Vagina (tissue), 2 donors: Measurements from ENCODE around the gene SORCS2. TPM values are rescaled to one million over a fixed set of nuclear protein-coding genes. Genes with fewer than 3 reads are reported as not detected.

Source experiments
- DNase-seq, 2 donors: peaks; one replicate each; pipeline ENCODE4 v3.0.0-alpha.2; 2017; ENCODE audit errors: extremely low spot score in 2 of 2
- H3K27ac ChIP-seq: fragments of 200-600 bp; sonication (generic); one replicate; pipeline ENCODE4 v1.5.1; 2019
- H3K27me3 ChIP-seq: fragments of 200-600 bp; sonication (generic); one replicate; pipeline ENCODE4 v1.5.1; 2019
- H3K36me3 ChIP-seq, 2 donors: fragments of 200-600 bp; sonication (generic); one replicate each; pipeline ENCODE4 v1.5.1; 2017 to 2019
- H3K4me1 ChIP-seq: fragments of 200-600 bp; sonication (generic); one replicate; pipeline ENCODE4 v1.5.1; 2019
- H3K4me3 ChIP-seq, 2 donors: fragments of 200-600 bp; sonication (generic); 1 replicate in 1 of 2; 2 replicates in 1 of 2; pipeline ENCODE4 v1.5.1; 2016 to 2019
- H3K9me3 ChIP-seq: fragments of 200-600 bp; sonication (generic); one replicate; pipeline ENCODE4 v1.5.1; 2019
- CTCF ChIP-seq, 3 experiments: fragments of 450-650 bp in 2 of 3; fragments of 200-600 bp in 1 of 3; sonication (generic) in 1 of 3; IDR thresholded peaks; one replicate each; pipeline ENCODE4 v1.5.1; 2017 to 2019; ENCODE audit warnings: antibody characterized with exemption in 3 of 3, mild to moderate bottlenecking in 2 of 3, moderate library complexity in 2 of 3
- POLR2A ChIP-seq, 2 donors: fragments of 450-650 bp; IDR thresholded peaks; one replicate each; pipeline ENCODE4 v1.6.1; 2017; ENCODE audit warnings: antibody characterized with exemption in 2 of 2, mild to moderate bottlenecking in 2 of 2, moderate library complexity in 2 of 2
- POLR2AphosphoS5 ChIP-seq, 2 donors: sonication (generic); formaldehyde crosslinking; IDR thresholded peaks; one replicate each; pipeline ENCODE4 v1.9.0; 2017; ENCODE audit warnings: antibody characterized with exemption in 2 of 2, mild to moderate bottlenecking in 2 of 2, low read depth in 1 of 2; ENCODE audit not compliant: insufficient read depth in 1 of 2
- intact Hi-C: fragments of 100-400 bp; cut with DNase I; formaldehyde crosslinking; loops from one replicate; pipeline ENCODE4 v1.15.1; 2023
- total RNA-seq: library from RNA; depleted of rRNA; stranded (reverse); fragments of >200 nt; gene quantifications from one replicate; pipeline ENCODE4 v1.2.3, GENCODE V29; 2016

The SORCS2 gene
- total RNA-seq, 1 donor from 2014 or later, result 5.4 TPM

GRCh38 chr4:7526491-7526890 is 334.2 kb downstream of the SORCS2 start:
- Histone ChIP-seq H3K9me3 (no peaks in the 10 kb centered on the region), H3K4me3 (no peak overlapping the region), H3K36me3 (no peaks in the 10 kb centered on the region), H3K4me1 (no peaks in the 10 kb centered on the region), H3K27ac (no peak overlapping the region), H3K27me3 (no peaks in the 10 kb centered on the region)
- intact Hi-C loops, result no loop called here
- TF ChIP-seq POLR2AphosphoS5 (IDR thresholded peaks at IDR 0.05; ENCODE audit: insufficient read depth in 1 of 2, low read depth in 1 of 2) (no peak), CTCF (IDR thresholded peaks at IDR 0.05) (no peak), POLR2A (IDR thresholded peaks at IDR 0.05) (no peak)
- no peak for DNase-seq

DNA sequence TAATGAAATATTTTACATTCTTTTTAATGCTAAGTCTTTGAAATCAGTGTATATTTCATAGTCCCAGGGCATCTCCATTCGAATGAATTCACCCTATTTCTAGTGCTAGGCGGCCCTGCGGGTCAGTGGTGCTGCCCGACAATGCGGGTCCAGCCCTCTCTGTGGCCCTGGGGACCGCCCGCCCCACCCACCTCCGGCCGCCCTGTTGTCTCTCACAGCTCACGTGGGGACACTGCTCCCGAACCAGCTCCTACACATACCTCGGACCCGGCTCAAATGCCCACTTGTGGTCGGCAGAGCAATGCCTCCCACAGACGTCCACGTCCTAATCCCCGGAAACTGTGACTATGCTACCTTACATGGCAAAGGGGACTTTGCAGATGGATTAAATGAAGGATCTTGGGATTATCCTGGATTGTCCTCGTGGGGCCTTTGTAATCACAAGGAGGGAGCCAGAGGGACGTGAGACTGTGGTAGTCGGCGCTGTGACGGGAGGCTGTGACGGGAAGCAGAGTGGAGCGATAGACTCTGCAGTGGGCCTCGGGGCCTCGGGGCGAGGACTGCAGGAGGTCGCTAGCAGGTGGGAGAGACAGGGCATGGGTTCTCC is 334.7 kb downstream of the SORCS2 start:
- Histone ChIP-seq H3K27me3 (no peaks in the 10 kb centered on the region), H3K9me3 (no peaks in the 10 kb centered on the region), H3K4me1 (no peaks in the 10 kb centered on the region), H3K4me3 (no peak overlapping the region), H3K36me3 (no peaks in the 10 kb centered on the region), H3K27ac (no peak overlapping the region)
- TF ChIP-seq POLR2A (IDR thresholded peaks at IDR 0.05) (no peak), CTCF (IDR thresholded peaks at IDR 0.05) (no peak), POLR2AphosphoS5 (IDR thresholded peaks at IDR 0.05; ENCODE audit: insufficient read depth in 1 of 2, low read depth in 1 of 2) (no peak)
- intact Hi-C loops, result no loop called here
- DNase-seq, result no peak

GRCh38 chr4:7529368-7530080 is 337.2 kb downstream of the SORCS2 start:
- Histone ChIP-seq H3K4me1 (no peaks in the 10 kb centered on the region), H3K27me3 (no peaks in the 10 kb centered on the region), H3K4me3 (no peak overlapping the region), H3K27ac (no peak overlapping the region), H3K9me3 (no peaks in the 10 kb centered on the region), H3K36me3 (no peaks in the 10 kb centered on the region)
- DNase-seq, result no peak
- TF ChIP-seq CTCF (IDR thresholded peaks at IDR 0.05) (no peak), POLR2A (IDR thresholded peaks at IDR 0.05) (no peak), POLR2AphosphoS5 (IDR thresholded peaks at IDR 0.05; ENCODE audit: insufficient read depth in 1 of 2, low read depth in 1 of 2) (no peak)
- intact Hi-C loops, result no loop called here

DNA sequence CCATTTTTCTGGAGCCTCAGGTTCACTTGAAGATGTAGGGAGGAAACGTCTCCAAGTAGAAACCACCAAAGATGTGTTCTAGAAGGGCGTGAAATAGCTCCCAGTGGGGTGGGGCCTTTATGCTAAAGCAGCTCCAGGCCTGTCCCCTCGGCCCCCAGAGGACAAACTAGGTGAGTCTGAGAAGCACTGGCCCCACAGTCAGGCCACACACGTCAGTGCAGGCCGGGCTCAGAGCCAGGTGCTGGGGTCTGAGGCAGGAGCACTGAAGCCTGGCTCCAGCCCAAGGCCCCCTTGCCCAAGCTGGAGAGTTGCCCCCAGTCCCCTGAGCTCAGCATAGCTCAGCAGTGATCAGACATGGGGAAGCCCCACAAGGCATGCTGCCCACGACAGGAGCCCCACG is 337.7 kb downstream of the SORCS2 start:
- no peak overlapping the region for H3K4me3 ChIP-seq
- H3K27me3 ChIP-seq, result no peaks in the 10 kb centered on the region
- TF ChIP-seq CTCF (IDR thresholded peaks at IDR 0.05) (no peak), POLR2AphosphoS5 (IDR thresholded peaks at IDR 0.05; ENCODE audit: insufficient read depth in 1 of 2, low read depth in 1 of 2) (no peak), POLR2A (IDR thresholded peaks at IDR 0.05) (no peak)
- H3K4me1 ChIP-seq, result no peaks in the 10 kb centered on the region
- no peak for DNase-seq
- H3K36me3 ChIP-seq, result no peaks in the 10 kb centered on the region
- no peak overlapping the region for H3K27ac ChIP-seq
- intact Hi-C loops, result no loop called here
- H3K9me3 ChIP-seq, result no peaks in the 10 kb centered on the region
